CD4-positive, alpha-beta T cell treated with Interleukin-6 for 4 hours (primary cell): ENCODE data around the gene AATF.

Experiments used
- DNase-seq: peaks from one replicate; pipeline ENCODE4 v3.0.0-alpha.2; 2020; ENCODE audit warnings: mixed read lengths

AATF gene

DNA sequence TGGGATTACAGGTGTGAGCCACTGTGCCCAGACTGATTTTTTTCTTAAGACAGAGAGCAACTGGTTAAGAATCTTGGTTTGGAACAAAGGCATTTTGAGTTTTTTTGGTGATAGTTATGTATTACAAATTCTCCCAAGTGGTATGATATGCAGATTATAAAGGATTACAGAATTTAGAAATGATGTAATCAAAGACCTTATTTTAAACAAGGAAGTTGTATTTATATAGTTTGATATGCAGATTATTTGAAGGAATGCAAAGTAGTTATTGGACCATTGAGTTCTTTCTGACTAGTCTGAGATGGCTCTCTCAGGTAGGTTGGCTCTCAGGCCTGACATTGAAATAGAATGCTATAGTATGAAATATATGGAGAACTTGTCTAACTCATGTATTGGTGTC lies 34.9 kb downstream of the AATF start:
- DNase-seq, result no peak

DNA sequence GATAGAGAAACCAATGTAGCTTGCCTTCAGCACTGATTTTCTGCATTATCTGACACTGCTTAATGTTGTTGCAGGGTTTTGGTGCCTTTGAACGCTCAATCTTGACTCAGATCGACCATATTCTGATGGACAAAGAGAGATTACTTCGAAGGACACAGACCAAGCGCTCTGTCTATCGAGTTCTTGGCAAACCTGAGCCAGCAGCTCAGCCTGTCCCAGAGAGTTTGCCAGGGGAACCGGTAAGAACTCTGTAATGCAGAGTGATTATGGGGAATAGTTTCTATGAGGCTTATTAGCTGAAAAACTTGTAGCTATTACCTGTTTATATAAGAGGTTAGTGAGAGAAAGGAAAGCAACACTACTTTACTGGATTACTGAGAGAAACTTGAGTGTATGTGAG lies 40.4 kb downstream of the AATF start:
- no peak for DNase-seq

DNA sequence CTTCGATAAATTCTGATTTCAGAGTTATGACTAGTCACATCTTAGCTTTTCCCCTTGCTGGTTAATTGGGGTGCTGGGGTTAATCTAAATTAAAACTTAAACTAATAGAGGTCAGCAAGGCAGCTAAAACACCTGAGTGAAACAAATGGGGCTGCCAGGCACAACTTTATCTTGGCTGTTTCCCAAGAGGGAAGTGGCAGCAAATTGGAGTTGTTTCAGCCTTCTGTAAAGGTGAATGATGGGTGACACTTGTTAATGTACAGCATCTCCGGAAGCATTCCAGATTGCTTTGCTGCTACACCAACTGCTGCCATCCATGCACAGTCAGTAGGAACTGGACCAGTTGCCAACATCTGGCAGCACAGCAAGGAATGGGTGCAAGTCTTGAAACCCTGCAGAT lies 43.9 kb downstream of the AATF start:
- no peak for DNase-seq

DNA sequence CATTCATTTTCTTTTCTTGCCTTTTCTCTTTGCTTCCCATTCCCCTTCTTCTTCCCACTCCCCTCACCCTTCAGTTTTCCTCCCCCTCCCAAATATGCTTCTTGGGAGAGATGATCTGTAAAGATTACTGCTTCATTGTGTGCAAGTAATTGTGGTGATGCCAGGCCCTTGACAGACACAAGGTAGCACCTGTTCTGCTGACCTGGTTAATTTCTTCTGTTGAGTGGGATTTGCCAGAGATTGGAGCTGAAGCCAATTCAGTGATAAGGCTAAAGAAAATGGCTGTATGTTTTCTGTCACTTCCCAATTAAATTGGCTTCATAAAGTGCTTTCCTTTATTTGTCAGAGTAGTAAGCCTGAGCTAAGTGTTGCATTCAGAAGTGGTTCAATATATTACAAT lies 44.5 kb downstream of the AATF start:
- DNase-seq, result no peak

DNA sequence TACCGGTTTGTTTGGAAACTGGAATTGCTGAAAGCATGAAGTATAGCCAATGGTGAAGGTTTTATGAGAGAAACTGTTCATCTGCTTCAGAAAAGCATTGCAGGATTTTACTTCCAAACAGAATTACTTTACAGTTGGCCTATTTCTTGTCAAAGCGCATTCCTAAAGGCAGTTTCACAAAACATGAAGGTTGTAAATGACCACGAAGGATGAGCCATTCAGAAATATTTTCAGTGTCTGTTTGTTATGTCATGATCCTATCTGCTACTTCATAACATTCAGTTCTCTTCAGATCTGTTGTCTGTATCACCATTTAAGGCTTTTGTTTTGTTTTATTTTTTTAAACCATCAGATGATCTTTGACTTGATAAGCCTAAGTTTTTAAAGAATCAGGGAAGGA lies 45.7 kb downstream of the AATF start:
- DNase-seq, result no peak

DNA sequence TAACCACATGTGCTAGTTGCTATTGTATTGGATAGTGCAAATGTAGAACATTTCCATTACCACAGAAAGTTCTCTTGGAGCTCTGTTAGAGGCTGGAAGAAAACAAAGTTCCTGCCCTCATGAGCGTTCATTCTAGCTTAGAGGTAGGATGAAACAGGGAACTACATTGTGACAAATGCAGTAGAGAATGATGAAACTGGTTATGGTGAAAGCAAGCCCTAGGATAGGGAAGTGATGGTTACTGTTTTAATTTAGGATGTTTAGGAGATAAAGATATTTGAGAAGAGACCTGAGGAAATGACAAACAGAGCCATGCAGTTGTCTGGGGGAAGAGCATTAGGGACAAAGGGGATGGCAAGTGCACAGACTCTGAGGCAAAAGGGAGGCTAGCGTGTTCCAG lies 50.7 kb downstream of the AATF start:
- no peak for DNase-seq

DNA sequence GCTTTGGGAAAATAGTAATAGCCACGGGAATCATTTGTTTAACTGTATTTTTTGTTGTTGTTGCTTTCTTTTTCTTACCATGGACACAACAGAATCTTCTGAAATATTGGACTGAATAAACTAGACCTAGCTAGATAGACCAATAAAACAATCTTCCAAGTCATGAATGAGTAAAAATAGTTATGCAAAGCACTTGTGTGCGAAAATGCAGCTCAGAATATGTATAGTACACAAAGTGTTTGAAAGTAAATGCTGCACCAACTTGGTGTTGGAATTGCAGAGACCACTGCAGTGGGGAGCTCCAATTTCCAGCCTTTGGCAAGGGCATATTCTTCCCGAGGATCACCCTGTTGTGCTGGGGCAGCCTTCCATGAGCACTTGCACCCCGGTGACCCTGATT lies 68.0 kb downstream of the AATF start:
- DNase-seq, result no peak

DNA sequence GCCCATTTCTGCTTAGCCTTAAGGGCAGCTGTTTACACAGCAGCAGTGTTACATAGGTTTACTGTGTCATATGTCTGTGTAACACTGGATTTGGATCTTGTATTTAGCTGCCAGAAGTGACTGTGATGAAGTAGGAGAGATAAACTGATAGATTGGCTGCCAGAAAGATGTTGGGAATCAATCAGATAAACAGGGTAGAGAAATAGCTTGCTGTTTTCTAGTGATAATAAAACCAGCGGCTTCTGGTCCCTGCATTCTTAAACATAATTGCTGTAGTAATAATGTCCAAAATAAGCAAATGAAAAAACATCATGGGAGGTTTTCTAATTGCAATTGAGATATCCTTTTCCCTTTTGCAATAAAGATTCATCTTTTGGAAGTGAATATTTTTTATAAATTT lies 68.7 kb downstream of the AATF start:
- DNase-seq, result no peak

DNA sequence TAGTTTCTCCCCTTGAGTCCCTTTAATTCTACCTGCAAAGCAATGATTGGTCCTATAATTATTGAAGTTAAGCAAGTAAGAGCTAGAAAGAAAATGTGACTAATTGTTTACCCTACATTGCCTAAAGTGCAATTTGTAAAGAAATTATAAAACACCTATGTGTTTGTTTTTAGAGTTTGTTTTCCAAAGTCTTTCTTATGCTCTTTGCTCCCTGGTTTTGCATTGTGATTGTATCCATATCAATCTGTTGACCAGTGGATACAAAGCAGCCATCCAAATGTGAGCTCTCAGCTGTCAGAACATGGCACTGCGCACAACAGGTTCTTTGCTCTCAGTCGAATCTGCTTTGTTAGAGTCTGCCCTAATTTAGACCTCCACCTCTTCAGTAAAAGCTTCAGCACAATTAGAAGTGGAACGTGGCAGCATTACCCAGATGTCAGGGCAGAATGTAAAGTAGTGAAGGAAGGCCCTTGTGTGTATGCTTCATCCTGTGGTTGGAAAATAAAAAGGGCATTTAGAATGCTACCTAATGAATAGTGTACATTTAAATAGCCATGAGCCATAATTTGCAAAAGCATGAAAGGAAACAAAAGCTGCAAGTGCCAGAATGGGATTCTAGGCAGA lies 70.5 kb downstream of the AATF start:
- DNase-seq, result no peak

DNA sequence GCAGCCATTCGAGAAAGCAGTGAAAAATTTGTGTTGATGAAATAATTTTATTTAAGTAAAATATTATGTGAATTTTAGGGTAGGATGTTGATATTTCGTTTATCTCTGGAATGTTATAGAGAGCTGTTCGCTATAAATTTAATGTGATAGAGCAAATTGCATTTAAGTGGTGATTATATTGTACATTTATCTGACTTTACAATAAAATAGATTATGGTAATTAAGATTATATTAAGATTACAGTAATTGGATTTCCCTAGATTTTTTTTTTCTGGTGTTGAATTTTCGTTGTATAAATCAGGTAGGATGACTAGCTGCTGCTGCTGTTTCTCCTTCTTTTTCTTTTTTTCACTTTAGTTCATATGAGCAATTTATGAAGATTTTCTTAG lies 71.0 kb downstream of the AATF start:
- no peak for DNase-seq

DNA sequence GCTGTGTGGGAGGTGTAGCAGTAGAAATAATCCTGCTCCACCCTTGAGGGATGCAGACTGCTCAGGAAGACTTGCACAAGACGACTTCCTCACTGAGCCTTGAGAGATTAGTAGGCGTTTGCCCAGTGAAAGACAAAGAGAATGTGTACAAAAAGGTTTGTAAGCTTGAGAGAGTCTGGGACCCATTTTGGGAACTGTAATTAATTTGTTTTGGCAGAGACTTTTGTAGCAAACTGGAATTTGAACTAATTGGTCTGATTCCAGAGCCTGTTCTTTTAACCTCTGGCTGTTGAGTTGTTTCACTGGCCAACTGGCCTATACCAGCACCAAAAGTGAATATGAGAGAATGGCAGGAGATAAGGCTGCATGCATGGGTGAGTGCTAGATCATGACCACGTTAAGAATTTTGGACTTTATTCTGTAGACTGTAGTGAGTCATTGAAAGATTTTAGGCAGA lies 75.5 kb downstream of the AATF start:
- no peak for DNase-seq

DNA sequence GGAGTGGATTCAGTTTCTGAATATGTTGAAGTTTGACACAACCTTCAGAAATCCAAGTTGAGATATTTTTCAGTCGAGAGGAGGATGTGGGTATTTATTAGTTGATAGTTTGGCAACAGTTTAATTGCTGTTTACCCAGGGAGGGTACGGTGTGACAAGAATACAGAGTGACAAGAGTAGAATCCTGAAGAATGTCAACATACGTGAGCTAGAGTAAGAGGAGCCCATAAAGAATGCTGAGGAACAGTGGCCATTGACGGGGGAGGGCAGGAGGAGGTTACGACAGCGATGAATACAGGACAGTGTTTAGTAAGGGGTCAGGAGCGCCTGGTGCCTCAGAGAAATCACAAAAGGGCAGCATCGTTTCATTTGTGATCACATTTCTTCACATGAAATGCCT lies 76.5 kb downstream of the AATF start:
- no peak for DNase-seq

DNA sequence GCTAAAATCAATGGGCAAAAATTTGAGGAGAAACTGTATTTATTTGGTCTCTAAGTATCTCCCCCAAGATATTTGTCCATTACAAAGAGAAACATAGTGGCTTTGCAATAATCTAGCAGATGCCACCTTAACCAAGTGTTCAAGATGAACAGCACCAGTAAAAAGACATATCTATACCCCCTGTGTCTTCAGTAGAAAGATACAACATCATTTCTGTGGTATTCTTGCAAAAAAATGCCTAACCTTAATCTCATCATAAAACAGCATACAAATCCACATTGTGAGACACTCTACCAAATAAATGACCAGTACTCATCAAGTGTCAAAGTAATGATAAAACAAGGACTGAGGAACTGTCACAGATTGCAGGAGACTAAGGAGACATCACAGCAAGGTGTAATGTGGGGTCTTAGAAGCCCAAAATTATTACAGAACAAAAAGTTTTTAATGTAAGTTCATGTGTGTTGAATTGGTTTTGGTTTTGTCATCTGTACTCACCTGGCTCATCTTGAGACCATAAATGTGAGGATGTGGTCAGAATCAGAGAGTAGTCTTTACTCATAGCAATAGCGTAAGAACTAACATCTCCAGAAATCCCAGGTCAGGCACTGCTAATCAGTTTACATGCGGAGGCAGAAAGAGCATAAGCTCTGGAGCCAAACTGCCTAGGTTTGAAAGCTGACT lies 77.2 kb downstream of the AATF start:
- DNase-seq, result no peak

DNA sequence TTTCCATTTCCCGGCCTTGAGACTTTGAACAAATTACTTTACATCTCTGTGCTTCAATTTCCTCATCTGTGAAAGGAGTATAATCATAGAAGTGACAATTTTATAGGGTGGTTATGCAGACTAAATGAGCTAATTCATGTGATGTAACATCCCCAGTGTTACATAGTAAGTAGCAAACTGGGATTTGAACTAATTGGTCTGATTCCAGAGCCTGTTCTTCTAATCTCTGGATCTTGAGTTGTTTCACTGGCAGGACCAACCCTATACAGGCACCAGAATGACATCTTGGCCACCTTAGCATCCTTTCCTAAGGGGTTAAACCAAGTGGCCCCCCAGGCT lies 77.7 kb downstream of the AATF start:
- DNase-seq, result no peak

DNA sequence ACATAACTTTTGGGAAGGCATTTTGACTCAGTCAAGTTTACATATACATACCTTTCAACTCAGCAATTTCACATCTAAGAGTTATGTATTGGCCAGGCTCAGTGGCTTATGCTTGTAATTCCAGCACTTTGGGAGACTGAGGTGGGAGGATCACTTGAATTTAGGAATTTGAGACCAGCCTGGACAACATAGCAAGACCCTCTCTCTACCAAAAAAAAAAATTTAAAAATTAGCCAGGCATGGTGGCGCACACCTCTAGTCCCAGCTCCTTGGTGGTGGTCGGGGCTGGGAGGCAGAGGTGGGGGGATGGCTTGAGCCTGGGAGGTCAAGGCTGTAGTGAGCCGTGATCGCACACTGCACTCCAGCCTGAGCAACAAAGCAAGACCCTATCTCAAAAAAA lies 79.3 kb downstream of the AATF start:
- no peak for DNase-seq

DNA sequence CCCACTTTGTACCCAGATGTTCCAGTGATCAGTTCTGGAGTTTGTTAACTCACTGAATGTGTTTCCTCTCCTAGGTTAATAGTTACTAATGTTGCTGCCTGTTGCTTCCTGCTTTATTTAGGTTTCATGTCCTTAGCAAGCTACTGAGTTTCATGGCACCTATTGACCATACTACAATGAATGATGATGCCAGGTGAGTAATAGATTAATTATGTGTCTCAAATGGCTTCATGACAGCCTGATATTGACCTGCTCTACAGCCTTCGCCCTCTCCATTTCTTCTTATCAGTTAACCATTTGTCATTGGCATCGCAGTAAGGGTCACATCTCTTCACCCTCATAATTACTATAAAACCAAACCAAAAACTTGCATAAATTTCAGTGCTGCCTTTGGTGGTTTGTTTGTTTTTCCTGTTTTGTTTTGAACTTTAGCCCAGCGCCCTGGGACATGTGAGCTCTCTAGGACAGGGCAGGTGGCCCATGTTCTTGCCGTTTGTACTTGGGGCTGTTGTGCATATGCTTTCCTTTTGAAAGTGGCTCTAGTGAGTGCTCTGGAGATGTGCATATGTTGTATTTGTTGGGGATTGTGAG lies 82.8 kb downstream of the AATF start:
- no peak for DNase-seq

DNA sequence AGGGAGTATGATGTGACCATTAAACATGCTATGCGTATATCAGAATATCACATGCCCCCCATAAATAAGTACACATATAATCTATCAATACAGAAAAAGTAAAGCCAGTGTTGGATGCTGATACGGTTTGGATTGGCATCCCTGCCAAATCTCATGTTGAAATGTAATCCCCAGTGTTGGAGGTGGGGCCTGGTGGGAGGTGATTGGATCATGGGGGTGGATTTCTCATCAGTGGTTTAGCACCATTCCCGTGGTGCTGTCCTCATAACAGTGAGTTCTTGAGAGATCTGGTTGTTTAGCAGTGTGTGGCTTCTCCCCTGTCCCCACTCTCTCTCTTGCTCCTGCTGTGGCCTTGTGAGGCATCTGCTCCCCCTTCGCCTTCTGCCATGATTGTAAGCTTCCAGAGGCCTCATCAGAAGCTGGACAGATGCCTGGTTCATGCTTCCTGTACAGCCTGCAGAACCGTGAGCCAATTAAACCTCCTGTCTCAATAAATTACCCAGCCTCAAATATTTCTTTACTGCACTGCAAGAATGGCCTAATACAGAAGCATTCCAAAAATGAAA lies 88.9 kb downstream of the AATF start:
- DNase-seq, result no peak

DNA sequence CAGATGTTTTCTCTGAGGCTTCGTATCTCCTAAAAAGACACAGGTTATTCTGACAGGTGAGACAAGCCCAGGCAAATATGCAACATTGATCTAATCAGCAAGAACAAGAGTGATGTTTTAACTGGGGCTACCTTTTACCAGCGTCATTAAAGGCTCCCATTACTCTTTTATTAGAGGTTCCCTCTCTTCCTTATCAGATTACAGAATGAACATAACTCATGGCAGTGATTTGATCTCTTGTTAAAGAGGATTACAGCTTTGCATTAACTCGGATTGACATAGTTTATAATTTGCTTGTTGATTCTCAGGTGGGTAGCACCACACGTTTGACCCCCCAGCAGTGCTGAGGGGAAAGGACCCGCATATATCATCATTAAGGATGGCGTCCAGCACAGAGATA lies 90.5 kb downstream of the AATF start:
- no peak for DNase-seq

DNA sequence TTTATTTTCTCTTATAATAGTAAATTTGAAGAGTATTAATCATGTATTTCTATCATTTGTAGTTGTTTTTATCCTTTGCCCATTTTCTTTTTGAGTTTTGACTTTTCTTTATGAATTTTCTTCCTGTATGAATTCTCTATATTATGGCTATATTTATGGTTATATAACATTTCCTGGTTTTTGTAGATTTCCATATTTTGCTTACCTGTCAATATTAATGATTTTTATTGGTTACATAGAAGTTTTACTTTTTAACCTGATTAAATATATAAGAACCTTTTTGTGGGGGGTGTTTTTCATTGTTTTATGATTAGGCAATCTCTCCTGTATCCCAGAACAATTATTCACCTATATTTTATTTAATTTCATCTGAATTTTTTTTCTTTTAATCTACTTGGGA lies 93.2 kb downstream of the AATF start:
- DNase-seq, result no peak

DNA sequence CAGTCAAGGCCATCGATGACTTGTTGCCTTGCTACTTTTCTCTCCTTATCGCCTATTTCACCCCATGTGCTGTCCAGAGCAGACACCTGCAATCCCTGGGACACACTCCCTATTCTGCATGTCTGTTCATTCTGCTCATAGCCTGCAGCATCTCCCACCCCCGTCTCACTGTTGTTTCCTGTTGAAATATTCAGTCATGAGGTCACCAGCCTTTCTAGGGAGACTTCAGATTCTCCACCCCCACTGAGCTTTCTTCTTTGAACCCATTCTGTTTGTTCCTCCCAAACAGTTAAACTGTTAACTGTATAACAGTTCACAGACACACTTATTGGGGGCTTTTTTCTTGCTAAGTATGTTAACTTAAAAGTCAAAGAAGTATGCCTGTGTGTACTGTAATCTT lies 94.4 kb downstream of the AATF start:
- no peak for DNase-seq

DNA sequence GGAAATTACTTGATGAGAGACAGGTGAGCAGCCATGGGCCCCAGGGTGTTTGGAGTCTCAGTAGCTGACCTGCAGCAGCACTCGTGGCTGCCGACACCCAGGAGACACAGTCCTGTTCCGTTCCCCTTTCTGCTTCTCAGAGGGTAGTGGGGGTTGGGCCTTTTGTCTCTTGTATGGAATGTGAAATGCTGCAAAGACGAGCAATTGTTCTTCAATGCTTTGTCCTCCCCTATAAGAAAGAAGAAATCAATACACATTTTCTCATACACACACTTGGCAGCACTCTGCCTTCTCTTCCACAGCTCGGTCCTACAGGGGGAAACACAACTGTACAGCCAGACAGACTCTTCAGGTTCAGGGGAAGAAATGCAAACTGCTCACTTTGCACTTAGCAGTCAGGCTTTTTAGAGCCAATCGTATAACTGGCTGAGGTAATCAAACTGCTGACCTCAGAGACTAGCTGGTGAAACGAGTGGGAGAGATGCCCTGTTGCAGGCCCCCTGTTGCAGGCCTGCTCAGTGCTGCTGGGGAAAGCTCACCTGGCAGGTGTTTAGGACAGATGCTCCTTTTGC lies 96.7 kb downstream of the AATF start:
- DNase-seq, result no peak

DNA sequence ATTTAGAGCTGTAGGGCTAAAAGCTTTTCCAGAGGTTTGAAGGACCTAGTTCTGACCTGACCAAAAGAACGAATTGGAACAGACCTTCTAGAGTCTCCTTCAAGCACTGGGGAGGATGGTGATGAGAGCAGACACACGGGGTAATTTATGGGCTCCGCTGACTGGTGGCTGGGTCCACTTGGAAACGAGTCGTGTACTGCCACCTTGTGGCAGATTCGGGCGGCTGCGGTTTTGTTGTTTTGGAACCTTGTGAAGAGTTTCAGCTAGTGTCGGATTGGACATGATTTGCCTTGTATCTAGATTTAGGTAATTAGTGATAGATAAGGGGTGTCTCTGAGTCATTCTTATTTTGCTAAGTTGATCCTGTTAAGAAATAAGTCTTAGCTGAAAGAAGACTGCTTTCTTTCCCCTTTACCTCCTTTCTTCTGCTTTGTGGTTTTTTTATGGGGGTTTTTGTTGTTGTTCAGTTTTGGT lies 98.9 kb downstream of the AATF start:
- peak; percentile 77 for DNase-seq

DNA sequence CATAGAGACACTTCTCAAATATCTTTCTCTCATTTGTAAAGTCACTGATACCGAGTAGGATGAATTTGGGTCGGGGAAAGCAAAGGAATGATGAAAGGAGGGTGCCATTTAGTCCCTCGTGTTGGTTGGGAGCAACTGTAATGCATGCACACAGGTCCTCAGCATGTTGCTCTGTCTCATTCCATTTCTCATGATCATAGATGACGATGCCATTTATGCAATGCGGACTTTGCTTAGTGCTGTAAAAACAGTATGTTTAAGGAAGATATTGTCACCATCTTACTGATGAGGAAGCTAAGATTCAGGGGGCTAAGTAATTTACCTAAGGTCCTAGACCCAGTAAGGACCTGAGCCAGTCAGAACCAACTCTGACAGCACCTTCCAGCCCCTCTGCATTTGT lies 100.1 kb downstream of the AATF start:
- no peak for DNase-seq

DNA sequence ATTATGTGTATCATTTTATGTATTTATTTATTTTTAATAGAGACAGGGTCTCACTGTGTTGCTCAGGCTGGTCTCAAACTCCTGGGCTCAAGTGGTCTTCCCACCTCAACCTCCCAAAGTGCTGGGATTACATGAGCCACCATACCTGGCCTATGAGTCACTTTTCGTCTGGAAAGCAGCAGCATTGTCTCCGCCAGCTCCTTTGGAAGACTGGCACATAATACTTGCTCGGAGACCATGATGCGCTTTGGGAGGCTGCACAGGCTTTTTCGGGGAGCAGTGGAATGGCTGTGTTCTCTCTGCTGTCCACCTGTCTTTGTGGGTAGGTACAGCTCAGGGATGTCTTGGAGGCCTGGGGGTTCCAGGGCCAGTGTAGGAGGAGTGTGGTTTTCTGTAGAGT lies 102.2 kb downstream of the AATF start:
- no peak for DNase-seq
